C1 segment of cervical spinal cord (tissue), 14 donors: ENCODE data around the gene TYMP.
"Not testable (repeated sequence)": the region's sequence is repeated elsewhere in the genome, so short reads cannot be mapped to it uniquely, and the experiment has no call there.

Experiments
- DNase-seq, 14 donors: peaks; one replicate each; lab custom pipeline; 2025; lab: John Stamatoyannopoulos, UW

TYMP gene

DNA sequence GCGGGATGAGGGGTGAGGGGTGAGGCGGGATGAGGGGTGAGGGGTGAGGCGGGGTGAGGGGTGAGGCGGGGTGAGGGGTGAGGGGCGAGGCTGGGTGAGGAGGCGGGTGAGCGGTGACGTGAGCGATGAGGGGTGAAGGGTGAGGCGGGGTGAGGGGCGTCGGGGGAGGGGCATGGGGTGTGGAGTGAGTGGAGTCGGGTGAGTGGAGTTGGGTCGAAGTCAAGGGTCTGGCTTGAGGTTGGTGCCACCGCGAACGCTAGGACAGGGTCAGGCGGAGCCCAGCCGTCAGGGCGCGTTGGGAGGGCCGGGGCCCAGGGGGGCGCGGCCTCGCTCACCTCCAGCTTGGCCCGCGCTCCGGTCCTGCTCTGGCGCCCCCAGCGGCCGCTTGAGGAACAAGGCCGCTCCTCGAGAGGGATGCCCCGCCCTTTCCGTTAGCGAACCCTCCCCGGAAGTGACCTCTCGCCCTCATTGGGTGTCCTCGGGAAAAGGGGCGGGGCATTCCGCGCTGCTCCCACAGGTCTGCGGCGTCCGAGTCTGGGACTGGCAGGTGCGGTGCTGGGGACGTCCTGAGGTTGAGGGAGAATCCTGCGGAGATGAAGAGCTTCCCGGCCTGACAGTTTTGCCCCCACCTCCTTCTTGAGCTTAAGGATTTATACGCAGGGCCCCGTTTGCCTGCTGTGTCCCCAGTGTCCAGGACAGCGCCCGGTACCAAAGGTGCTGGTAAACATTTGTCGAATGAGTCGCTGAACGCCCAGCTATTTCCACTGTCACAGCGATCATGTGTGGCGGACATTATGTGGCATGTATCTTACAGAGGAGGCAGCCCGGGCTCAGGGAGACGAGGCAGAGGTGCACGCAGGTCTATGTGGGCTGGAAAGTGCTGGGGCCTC lies 33.0 kb upstream of the TYMP start, which contains the start of gene SYCE3:
TSS of gene SYCE3 (minus strand) at position 397 of the 890 bp plus-strand sequence. CDS start 6,514 bp downstream, outside the sequence.
- peak; percentile 23 to 96 (median 90) for DNase-seq

DNA sequence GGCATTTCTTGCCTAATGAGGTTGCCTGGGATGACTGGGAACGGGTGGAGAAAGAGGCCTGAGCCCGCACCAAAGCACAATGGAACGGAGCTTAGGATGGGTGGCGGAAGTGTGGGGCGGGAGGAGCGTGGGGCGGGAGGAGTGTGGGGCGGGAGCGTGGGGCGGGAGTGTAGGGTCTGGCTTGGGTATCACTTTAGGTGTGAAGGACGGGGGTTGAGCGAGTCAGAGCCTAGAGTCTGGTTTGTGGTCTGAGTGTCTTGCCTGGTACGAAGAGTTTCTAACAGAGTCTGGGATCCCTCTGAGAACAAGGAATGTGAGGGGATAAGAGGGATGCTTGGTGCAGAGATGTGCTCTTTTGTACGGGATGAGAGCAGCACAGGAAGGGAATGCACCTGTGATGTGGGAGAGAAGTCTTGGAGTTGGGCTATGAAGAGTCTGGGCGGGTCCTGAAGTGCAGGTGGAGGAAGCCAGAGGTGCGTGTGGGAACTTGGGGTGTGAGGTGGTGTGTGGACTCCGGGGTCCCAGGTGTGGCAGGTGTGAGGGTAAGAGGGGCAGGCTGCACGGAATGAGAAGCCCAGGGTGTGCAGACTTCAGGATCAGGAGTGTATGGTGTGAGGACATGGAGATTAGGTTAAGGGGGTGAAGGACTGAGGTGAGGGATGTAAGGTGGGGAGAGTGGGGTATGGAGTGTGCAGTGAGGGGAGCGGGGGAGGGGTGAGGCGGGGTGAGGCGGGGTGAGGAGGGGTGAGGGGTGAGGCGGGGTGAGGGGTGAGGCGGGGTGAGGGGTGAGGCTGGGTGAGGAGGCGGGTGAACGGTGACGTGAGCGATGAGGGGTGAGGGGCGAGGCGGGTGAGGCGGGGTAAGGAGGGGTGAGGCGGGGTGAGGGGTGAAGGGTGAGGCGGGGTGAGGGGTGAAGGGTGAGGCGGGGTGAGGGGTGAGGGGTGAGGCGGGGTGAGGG lies 31.9 kb upstream of the TYMP start:
- DNase-seq = no peak

DNA sequence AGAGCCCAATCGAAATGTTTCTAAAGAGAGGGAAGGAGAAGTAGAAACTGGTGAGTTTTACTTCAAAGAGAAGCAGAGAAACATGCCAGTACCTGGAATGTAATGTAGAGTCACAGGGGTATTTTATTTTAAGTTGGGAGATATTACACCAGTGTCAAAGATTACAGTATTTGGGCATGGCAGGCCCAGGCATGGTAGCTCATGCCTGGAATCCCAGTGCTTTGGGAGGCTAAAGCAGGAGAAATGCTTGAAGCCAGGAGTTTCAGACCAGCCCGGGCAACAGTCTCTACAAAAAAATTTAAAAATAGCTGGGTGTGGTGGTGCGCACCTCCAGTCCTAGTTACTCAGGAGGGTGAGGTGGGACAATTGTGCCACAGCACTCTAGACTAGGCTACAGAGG lies 30.2 kb upstream of the TYMP start:
- DNase-seq = no peak

DNA sequence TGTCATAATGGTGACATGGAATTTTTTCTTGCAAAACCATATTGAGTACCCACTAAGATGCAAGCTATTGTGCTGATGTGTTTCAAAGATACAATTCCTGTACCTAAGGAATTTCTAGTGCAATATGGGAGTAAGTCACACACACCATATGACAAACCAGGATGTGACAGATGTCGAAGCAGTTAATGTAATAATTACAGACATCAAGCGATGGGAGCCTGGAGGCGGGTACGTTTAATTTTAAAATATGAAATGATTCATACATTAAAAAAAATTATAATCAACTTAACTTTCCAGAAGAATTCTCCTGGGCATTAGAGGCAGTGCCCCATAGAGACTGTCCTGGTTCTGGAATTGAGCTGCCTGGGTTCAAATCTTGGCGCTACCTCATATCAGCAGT lies 26.9 kb upstream of the TYMP start:
- DNase-seq = no peak

DNA sequence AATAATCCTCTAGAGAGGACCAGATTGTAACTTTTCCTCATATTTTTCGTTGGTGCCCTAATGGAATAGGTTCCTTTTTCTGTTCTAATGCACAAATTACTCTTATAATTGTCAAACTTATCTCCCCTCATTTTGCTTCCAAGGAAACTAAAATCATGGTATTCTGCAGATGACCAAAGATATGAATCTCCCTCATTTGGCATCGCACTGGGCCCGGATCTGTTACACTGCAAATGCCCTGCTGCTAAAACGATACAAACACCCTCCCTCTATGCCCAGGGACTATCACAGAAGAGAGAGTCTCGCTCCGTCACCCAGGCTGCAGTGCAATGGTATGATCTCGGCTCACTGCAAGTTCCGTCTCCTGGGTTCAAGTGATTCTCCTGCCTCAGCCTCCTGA lies 23.5 kb upstream of the TYMP start:
- no peak for DNase-seq

DNA sequence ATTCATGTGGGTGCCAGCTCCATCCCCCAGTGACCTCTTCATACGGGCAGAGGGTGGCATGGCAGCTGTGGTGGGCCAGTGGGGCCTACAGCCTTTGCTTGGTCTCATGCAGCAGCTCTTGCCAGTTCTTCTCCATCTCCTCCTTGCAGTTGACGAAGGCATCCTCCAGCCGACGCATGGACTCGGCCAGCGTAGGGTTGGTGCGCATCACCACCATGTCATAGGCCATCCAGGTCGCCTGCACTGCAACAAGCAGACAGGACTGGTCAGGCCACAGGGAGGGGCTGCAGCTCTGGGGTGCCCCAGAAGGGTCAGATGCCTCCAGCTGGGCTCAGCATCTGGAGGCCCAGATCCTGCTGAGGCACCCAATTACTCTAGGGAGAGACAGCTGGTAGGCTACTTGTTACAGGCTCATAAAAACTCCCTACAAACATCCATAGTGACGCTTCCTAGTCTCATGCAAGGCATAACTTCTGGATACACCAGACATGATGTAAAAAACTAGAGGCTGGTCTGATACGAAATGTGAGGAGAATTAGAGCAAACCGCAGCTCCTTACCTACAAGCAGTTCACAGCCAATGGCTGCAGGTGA lies 21.4 kb upstream of the TYMP start:
- no peak for DNase-seq

DNA sequence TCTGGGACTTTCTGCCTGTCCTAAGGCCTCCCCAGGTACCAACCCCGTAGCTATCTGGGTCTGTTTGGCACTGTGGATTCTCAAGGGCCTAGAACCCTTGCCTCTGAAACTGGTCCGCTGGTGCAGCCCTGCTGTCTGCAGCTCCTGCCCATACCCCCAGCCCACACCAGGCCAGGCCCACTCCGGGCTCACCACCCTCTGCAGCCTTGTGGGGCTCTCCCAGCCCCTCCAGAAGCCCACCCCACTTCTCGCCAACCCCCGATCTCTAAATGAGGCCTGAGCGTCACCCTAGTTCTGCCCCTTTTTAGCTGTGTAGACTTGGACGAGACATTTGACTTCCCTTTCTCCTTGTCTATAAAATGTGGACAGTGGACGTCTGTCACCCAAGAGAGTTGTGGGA lies 20.6 kb upstream of the TYMP start:
- no peak for DNase-seq

DNA sequence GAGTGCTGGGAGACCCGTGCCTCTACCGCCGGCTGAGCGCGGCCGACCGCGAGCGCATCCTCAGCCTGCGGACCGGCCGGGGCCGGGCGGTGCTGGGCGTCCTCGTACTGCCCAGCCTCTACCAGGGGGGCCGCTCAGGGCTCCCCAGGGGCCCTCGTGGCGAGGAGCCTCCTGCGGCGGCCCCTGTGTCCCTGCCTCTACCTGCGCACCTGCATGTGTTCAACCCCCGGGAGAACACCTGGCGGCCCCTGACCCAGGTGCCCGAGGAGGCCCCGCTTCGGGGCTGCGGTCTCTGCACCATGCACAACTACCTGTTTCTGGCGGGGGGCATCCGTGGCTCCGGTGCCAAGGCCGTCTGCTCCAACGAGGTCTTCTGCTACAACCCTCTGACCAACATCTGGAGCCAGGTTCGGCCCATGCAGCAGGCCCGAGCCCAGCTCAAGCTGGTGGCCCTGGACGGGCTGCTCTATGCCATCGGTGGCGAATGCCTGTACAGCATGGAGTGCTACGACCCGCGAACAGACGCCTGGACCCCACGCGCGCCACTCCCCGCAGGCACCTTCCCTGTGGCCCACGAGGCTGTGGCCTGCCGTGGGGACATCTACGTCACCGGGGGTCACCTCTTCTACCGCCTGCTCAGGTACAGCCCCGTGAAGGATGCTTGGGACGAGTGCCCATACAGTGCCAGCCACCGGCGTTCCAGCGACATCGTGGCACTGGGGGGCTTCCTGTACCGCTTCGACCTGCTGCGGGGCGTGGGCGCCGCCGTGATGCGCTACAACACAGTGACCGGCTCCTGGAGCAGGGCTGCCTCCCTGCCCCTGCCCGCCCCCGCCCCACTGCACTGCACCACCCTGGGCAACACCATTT lies 19.3 kb upstream of the TYMP start:
- DNase-seq = no peak

DNA sequence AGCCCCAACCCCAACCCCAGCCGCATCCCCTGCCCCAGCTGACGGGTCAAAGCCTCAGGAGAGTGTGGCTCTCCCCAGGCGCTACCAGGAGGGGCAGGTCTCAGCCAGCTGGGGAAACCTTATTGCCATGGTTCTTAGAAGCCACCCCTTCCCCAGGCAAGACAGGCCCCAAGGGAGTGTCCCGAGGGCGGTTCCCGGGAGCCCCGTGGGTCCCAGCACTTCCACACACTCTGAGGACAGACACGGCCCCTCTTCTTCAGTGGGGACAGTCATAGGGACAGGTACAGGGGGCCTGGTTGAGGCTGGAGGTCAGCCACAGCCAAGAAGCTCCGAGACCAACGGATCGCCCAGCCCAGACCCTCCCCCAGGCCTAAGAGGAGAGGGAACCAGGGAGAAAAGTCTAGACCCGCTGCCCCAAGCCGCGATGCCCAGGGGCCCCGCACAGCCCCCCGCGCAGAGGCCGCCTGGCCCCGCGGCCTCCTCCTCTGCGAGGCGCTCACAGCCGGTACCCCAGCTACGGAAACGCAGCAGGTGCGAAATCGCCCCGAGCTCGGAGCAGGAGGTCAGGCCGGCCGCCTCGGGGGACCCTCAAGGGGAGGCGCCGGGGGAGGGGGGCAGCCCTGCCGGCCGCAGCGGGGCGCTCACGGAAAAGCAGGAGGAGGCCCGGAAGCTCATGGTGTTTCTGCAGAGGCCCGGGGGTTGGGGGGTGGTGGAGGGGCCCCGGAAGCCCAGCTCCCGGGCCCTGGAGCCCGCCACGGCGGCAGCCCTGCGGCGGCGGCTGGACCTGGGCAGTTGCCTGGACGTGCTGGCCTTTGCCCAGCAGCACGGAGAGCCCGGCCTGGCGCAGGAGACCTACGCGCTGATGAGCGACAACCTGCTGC lies 18.5 kb upstream of the TYMP start:
- DNase-seq = no peak

DNA sequence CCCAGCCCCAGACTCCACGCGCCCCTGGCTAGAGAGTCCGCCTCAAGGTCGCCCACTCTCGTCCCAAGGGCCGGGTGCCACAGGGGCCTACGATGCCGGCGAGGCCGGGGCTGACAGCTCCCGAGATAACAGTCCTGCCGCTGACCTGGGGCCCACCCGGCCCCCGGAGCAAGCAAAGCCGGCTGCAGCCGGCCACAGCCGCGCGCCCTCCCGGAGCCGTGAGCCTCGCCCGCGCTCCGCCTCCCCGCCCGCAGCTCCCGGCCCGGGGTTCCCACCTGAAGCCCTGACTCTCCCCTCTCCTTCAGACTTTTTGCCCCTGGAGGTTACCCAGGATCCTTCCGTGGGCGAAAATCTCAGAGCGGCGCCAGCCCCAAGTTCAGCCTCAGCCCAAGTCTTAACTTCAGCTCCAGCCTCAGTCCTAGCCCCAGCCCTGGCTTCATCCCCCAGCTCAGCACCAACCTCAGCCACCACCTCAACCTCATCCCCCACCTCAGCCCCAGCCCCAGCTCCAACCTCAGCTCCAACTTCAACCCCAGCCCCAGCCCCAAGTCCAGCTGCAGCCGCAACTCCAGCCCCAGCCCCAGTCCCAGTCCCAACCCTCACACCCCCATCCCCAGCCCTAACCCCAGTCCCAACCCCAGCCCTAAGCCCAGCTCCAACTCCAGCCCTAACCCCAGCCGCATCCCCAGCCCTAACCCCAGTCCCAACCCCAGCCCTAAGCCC lies 17.6 kb upstream of the TYMP start:
- no peak for DNase-seq

DNA sequence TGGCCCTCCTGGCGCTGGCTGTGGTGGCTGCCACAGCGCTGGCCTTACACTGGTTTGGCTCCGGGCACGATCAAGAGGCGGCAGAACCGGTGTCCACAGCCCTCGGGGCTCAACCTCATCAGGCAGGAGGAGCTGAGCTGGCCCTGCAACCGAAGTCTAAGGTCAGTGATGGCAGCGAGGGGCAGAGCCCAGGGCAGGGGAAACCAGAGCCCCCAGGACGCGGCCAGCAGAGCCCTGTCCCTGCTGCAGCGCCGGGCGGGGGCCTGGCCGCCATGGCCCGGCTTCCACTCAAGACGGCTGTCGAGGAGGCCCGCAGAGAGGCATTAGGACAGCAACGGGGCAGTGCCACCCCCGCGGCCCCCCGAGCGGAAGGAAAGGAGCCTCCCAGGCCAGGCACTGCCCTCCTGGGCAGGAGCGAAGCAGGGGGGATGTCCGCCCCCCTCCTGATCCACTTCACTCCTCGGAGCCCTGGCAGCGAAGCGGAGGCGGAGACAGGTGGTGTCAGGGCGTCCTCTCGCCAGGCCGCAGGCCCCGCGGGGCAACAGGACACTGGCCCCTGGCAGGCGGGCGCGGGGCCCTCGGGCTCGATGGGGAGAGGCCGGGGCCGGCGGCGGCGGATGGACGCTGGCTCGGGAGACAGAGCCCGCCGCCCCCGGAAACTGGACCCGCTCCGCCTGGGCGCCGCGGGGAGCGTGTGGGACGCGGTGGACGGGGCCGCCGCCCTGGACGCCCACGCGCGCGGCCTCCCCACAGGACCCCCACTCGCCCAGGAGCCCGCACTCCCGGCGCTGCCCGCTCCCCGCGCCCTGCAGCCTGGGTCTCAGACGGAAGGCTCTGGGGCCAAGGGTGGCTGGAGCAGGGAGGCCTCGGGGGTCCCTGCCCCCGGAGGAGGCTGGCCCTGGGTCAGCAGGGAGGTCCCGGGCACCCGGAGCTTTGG lies 16.8 kb upstream of the TYMP start:
- no peak for DNase-seq

DNA sequence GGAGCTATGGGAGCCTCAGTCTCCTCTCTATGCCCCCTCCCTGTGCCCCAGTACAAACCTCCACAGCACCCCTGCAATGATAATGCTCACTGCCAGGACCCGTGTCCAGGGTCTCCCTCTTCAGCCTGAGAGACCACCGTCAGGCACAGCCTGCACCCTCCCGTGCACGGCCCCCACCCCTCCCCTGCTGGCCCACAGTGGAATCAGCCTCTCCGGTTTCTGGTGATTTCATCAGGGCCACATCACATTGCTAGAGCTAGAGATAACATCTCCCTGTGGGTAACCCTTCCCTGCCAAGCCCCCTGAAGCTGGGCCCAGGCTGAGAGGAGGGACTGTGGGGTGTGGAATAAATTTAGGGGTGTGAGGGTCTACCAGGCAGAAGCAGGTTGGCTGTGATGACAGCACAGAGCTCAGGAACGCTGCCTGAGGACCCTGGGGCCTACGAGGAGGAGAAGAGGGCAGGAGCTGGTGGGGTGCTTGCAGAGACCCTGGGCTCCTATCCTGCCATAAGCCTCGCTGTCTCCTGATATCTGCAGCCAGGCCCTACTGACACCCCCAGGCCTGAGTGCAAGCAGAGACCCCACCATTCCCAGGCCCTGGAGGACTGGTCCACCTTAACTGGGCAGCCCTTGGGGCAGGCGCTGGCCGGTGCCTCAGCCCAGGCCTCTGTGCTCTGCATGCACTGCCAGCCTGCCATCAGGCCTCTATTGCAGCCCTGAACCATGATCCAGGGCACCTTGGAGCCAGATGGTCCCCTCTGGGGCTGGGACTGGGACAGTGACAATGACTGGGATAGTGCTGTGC lies 15.9 kb upstream of the TYMP start, which contains the start of gene KLHDC7B:
TSS of gene KLHDC7B (plus strand) at position 378 of the 804 bp plus-strand sequence. CDS start at position 723, 345 bp downstream.
- no peak for DNase-seq

DNA sequence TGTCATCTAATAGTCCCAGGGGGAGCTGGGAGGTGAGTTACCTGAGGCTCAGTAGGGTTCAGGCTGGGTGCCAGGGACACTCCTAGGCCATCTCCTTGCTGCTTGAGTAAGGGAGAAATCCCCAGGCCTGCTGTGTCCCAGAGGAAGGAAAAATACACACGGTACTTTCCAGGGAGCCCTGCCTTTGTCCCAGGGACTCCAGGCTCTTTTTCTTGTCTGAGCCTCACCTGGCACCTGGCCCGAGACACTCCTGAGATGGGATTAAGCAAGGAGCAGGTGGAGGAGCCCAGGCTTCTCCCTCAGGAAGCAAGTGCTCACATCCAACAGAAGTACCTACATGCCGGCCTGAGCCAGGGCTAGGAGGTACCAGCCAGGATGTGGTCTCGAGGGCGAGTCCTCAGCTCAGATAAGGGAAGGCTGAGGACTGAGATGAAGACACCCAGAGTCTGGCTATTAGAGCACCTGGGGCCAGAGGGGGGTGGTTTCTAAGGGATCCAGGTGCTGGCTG lies 15.0 kb upstream of the TYMP start:
- no peak for DNase-seq

DNA sequence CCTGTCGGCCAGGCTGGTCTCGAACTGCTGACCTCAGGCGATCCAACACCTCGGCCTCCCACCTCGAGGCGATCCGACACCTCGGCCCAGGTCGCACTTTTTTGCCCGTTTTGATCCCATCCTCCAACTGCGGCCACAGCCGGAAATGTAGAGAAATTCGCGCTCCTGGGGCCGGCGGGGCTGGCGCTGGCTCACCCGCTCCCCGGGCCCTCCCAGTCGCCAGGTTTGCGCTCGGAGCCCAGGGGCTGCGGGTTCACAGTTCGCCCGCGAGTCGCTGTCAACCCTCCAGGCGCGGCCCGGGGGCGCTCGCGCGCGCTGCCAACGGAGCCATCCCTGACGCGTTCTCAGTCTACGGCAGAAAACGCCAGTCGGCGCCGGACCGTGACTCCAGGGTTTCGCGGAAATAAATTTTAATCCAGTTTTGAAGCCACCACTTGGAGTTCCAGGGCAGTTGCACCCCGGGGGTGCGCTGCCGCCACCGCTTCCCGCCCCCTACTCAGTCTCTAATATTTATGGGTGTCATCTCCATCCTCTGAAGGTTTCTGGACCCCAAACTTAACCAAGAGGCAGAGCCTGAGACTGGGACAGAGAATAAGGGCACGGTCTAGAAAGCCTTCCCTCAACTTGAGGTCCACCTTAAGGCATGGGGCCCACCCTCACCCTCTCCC lies 14.4 kb upstream of the TYMP start:
- DNase-seq = peak in 5 of 14 donors; percentile 7 to 54 (median 32)

DNA sequence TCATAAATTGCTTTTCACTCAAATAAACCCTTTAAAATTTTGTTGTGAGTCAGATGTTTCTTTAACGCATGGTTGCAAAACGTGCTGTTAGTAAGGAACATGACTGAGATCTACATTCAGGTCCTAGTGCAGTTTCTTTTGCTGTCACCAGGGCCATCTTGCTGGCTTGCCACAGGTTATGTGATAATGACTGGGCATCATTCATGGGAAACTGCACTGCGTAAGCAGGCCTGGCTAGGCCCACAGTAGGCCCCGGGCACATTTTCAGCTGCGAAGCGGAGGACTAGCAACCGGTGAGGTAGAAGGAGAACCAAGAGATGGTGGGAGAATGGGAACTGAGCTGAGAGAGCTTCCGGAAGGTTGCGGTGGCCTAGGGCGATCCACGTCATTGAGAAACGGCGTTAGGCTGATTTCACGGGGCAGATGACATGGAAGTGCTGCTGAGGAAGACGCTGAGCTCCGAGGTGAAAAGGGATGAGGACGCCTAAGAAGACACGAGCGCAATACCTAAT lies 12.7 kb upstream of the TYMP start:
- DNase-seq = no peak

DNA sequence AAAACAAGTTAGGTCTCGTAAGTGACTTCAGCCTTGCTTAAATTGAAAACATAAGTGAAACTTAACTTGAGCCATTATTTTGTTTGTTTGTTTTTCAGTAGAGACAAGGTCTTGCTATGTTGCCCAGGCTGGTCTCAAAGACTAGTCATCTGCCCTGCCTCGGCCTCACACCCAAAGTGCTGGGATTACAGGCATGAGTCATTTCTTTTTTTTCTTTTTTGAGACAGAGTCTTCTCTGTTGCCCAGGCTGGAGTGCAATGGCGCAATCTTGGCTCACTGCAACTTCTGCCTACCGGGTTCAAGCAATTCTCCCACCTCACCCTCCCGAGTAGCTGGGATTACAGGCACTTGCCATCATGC lies 11.8 kb upstream of the TYMP start:
- not testable (repeated sequence) for DNase-seq
